Kidney (tissue), 14 donors: Measurements from ENCODE around the gene SCNN1B. TPM values are rescaled to one million over a fixed set of nuclear protein-coding genes. Genes with fewer than 3 reads are reported as not detected.

ENCODE experiments used
- DNase-seq, 5 donors: peaks; one replicate each; pipeline ENCODE4 v3.0.0-alpha.2; 2013 to 2020
- FAIRE-seq: peaks from 2 replicates; lab custom pipeline; 2012; peaks lifted over from hg19 to GRCh38; lab: Jason Lieb, UNC
- H3K27ac ChIP-seq, 2 donors: one replicate each; pipeline ENCODE4 v1.7.0; 2013; ENCODE audit warnings: low read depth in 2 of 2, low read length in 2 of 2, inconsistent platforms in 1 of 2
- H3K27me3 ChIP-seq: one replicate; pipeline ENCODE4 v1.7.1; 2013; ENCODE audit warnings: low read length, inconsistent platforms; ENCODE audit not compliant: control insufficient read depth, insufficient read depth
- H3K36me3 ChIP-seq, 3 donors: one replicate each; pipeline versions ENCODE4 v1.7.0 to v1.7.1; 2013; ENCODE audit warnings: low read length in 3 of 3, control low read depth in 1 of 3, inconsistent platforms in 1 of 3; ENCODE audit not compliant: insufficient read depth in 3 of 3, control insufficient read depth in 2 of 3
- H3K4me1 ChIP-seq, 3 donors: one replicate each; pipeline versions ENCODE4 v1.7.0 to v1.7.1; 2013; ENCODE audit warnings: low read length in 3 of 3, inconsistent platforms in 1 of 3, low read depth in 1 of 3; ENCODE audit not compliant: control insufficient read depth in 2 of 3, insufficient read depth in 2 of 3
- H3K4me3 ChIP-seq, 3 donors: one replicate each; pipeline versions ENCODE4 v1.7.0 to v1.8.1; 2013; ENCODE audit warnings: low read length in 3 of 3, control low read depth in 1 of 3, inconsistent platforms in 1 of 3
- H3K9ac ChIP-seq, 3 donors: one replicate each; pipeline versions ENCODE4 v1.7.0 to v1.7.1; 2013; ENCODE audit warnings: low read length in 3 of 3, control low read depth in 1 of 3, inconsistent platforms in 1 of 3
- H3K9me3 ChIP-seq, 3 donors: one replicate each; pipeline versions ENCODE4 v1.7.0 to v1.7.1; 2013; ENCODE audit warnings: low read length in 3 of 3, control low read depth in 1 of 3, inconsistent platforms in 1 of 3; ENCODE audit not compliant: control insufficient read depth in 2 of 3, insufficient read depth in 1 of 3
- CTCF ChIP-seq: IDR thresholded peaks from 3 replicates; pipeline ENCODE4 v1.5.1; 2012; ENCODE audit warnings: mild to moderate bottlenecking, moderate library complexity, borderline replicate concordance; ENCODE audit not compliant: insufficient read depth; ENCODE audit errors: extremely low read depth
- intact Hi-C: fragments of 100-400 bp; cut with DNase I; formaldehyde crosslinking; loops from one replicate; pipeline ENCODE4 v1.11.1; 2022
- polyA plus RNA-seq: library from polyadenylated mRNA; stranded (reverse); fragments of 350-450 nt; fragmentation: Illumina TruSeq; extraction: RNeasy Lipid Tissue Mini Kit (QIAGEN cat#74804); gene quantifications from one replicate; pipeline ENCODE4 v1.2.3, GENCODE V29; 2014; ENCODE audit warnings: low read depth, low replicate concordance; ENCODE audit not compliant: insufficient read depth
- total RNA-seq: library from RNA; stranded (reverse); fragmentation: NEBNext Ultra II Directional; extraction: Animal tissue kit (Norgen Biotek cat#: 25700); gene quantifications from one replicate; pipeline ENCODE4 v1.2.1, GENCODE V29; 2021
- donor health status: control.
- donor health status: control.
- donor health status: control.
- donor health status: control.
- donor health status: control.
- donor health status: DM: yes; HTN: yes; CAD: no.
- donor health status: Normal renal cell carcinoma (clear cell type).

The SCNN1B gene
- total and polyA plus RNA-seq, 2 donors from 2014 or later = 7.8 to 62.9 TPM

- intact Hi-C loops = no loop called here
- peak overlapping the region in 1 of 2 donors; percentile 32 for H3K27ac ChIP-seq
- DNase-seq = peak in 1 of 5 donors; percentile 24
- H3K4me1 ChIP-seq = no peaks in the 10 kb centered on the region
- H3K36me3 ChIP-seq = peaks cover 0 to 2% (median 0%) of the 10 kb centered on the region in 3 donors
- TF ChIP-seq CTCF = no peak
- no peak overlapping the region for H3K4me3 ChIP-seq
- H3K9me3 ChIP-seq = peaks cover 0 to 6% (median 0%) of the 10 kb centered on the region in 3 donors
- FAIRE-seq = no peak
- no peaks in the 10 kb centered on the region for H3K27me3 ChIP-seq
- no peak overlapping the region for H3K9ac ChIP-seq
These were observed 18.6 kb downstream of the SCNN1B start for GRCh38 chr16:23320693-23321092.

GRCh38 chr16:23321206-23321875, 19.2 kb downstream of the SCNN1B start:
- H3K9ac ChIP-seq = no peak overlapping the region
- H3K27ac ChIP-seq = no peak overlapping the region
- no peaks in the 10 kb centered on the region for H3K27me3 ChIP-seq
- intact Hi-C loops = no loop called here
- no peaks in the 10 kb centered on the region for H3K4me1 ChIP-seq
- peaks cover 0 to 3% (median 0%) of the 10 kb centered on the region in 3 donors for H3K9me3 ChIP-seq
- no peak for DNase-seq
- no peak overlapping the region for H3K4me3 ChIP-seq
- TF ChIP-seq CTCF = no peak
- peaks cover 0 to 2% (median 0%) of the 10 kb centered on the region in 3 donors for H3K36me3 ChIP-seq
- FAIRE-seq = no peak

GRCh38 chr16:23323224-23324030, 21.3 kb downstream of the SCNN1B start:
- intact Hi-C loops = no loop called here
- no peak overlapping the region for H3K27ac ChIP-seq
- H3K27me3 ChIP-seq = no peaks in the 10 kb centered on the region
- no peak for DNase-seq
- no peaks in the 10 kb centered on the region for H3K4me1 ChIP-seq
- H3K4me3 ChIP-seq = no peak overlapping the region
- no peak for TF ChIP-seq CTCF
- H3K9ac ChIP-seq = no peak overlapping the region
- H3K36me3 ChIP-seq = no peaks in the 10 kb centered on the region
- no peak for FAIRE-seq
- no peaks in the 10 kb centered on the region for H3K9me3 ChIP-seq
